Muscle of leg (tissue), 11 donors: ENCODE results near the gene ACTN3. TPM values are rescaled to one million over a fixed set of nuclear protein-coding genes. Genes with fewer than 3 reads are reported as not detected.
"Not testable (repeated sequence)": the region's sequence is repeated elsewhere in the genome, so short reads cannot be mapped to it uniquely, and the experiment has no call there.

Source experiments
- DNase-seq: peaks from one replicate; pipeline ENCODE4 v3.0.0; 2013
- H3K27ac ChIP-seq: one replicate; pipeline ENCODE4 v1.5.1; 2013; ENCODE audit warnings: mild to moderate bottlenecking, low read length, control low read depth
- H3K27me3 ChIP-seq: one replicate; pipeline ENCODE4 v1.6.1; 2013; ENCODE audit warnings: low read length; ENCODE audit not compliant: control insufficient read depth, insufficient read depth
- H3K36me3 ChIP-seq: one replicate; pipeline ENCODE4 v1.6.1; 2013; ENCODE audit warnings: low read length; ENCODE audit not compliant: control insufficient read depth, insufficient read depth
- H3K4me1 ChIP-seq: one replicate; pipeline ENCODE4 v1.6.1; 2013; ENCODE audit warnings: low read length; ENCODE audit not compliant: control insufficient read depth, insufficient read depth
- H3K4me3 ChIP-seq: one replicate; pipeline ENCODE4 v1.5.1; 2013; ENCODE audit warnings: low read length, control low read depth
- H3K9me3 ChIP-seq: replicated peaks from 2 replicates; pipeline ENCODE4 v1.6.1; 2013; ENCODE audit warnings: low read depth, low read length; ENCODE audit not compliant: control insufficient read depth
- WGBS: methylation state at CpG from one replicate; pipeline ENCODE4 v1.1.5; 2013; ENCODE audit warnings: missing lambda C conversion rate; ENCODE audit not compliant: insufficient coverage; 5-methylcytosine and 5-hydroxymethylcytosine counted together
- polyA plus RNA-seq, 8 donors: library from polyadenylated mRNA; unstranded; fragments of 120-200 nt; gene quantifications; one replicate each; pipeline versions ENCODE4 v1.2.1 to v1.2.3, GENCODE V29; 2013; ENCODE audit warnings: inconsistent platforms in 1 of 8, low replicate concordance in 1 of 8; ENCODE audit not compliant: insufficient read length in 8 of 8, insufficient read depth in 1 of 8
- total RNA-seq: library from RNA; stranded (reverse); fragments of 120-200 nt; gene quantifications from one replicate; pipeline ENCODE4 v1.2.4, GENCODE V29; 2013

ACTN3 gene
- total and polyA plus RNA-seq, 9 donors: 8.3 to 162 (median 41.7) TPM

GRCh38 chr11:66529069-66529468, 17.6 kb upstream of the ACTN3 start:
- DNase-seq: no peak
- Histone ChIP-seq H3K4me1 (no peaks in the 10 kb centered on the region), H3K4me3 (no peak overlapping the region), H3K9me3 (no peaks in the 10 kb centered on the region), H3K36me3 (peaks cover 57% of the 10 kb centered on the region), H3K27me3 (no peaks in the 10 kb centered on the region), H3K27ac (no peak overlapping the region)
- WGBS: 73% methylated on average over 10 of the region's 10 CpGs

GRCh38 chr11:66529655-66530054, 17.0 kb upstream of the ACTN3 start:
- no peaks in the 10 kb centered on the region for H3K9me3 ChIP-seq
- H3K4me3 ChIP-seq: no peak overlapping the region
- no peaks in the 10 kb centered on the region for H3K27me3 ChIP-seq
- DNase-seq: no peak
- no peaks in the 10 kb centered on the region for H3K4me1 ChIP-seq
- H3K36me3 ChIP-seq: peaks cover 54% of the 10 kb centered on the region
- 85% methylated on average over 11 of the region's 13 CpGs for WGBS
- no peak overlapping the region for H3K27ac ChIP-seq

- Histone ChIP-seq H3K27me3 (no peaks in the 10 kb centered on the region), H3K4me1 (no peaks in the 10 kb centered on the region), H3K4me3 (no peak overlapping the region), H3K27ac (no peak overlapping the region), H3K9me3 (no peaks in the 10 kb centered on the region), H3K36me3 (peaks cover 51% of the 10 kb centered on the region)
- DNase-seq: no peak
- no CpG with 5 or more reads among the region's 10 CpGs for WGBS
Measured at GRCh38 chr11:66530927-66531709, 15.6 kb upstream of the ACTN3 start.

- no peaks in the 10 kb centered on the region for H3K4me1 ChIP-seq
- no peaks in the 10 kb centered on the region for H3K9me3 ChIP-seq
- WGBS: 94% methylated on average over 9 of the region's 11 CpGs
- H3K27me3 ChIP-seq: no peaks in the 10 kb centered on the region
- H3K27ac ChIP-seq: no peak overlapping the region
- peaks cover 47% of the 10 kb centered on the region for H3K36me3 ChIP-seq
- no peak overlapping the region for H3K4me3 ChIP-seq
- DNase-seq: no peak
Measured at GRCh38 chr11:66531841-66532240, 14.9 kb upstream of the ACTN3 start.

- WGBS: no CpG with 5 or more reads among the region's 6 CpGs
- Histone ChIP-seq H3K4me1 (no peaks in the 10 kb centered on the region), H3K4me3 (no peak overlapping the region), H3K9me3 (no peaks in the 10 kb centered on the region), H3K27me3 (no peaks in the 10 kb centered on the region), H3K27ac (no peak overlapping the region), H3K36me3 (peaks cover 42% of the 10 kb centered on the region)
- DNase-seq: no peak
Measured at GRCh38 chr11:66532784-66533183, 13.9 kb upstream of the ACTN3 start.

- no peak for DNase-seq
- peaks cover 12% of the 10 kb centered on the region for H3K4me1 ChIP-seq
- H3K36me3 ChIP-seq: peaks cover 29% of the 10 kb centered on the region
- H3K27ac ChIP-seq: no peak overlapping the region
- 32% methylated on average over 11 of the region's 16 CpGs for WGBS
- no peaks in the 10 kb centered on the region for H3K9me3 ChIP-seq
- H3K4me3 ChIP-seq: no peak overlapping the region
- H3K27me3 ChIP-seq: no peaks in the 10 kb centered on the region
Measured at GRCh38 chr11:66539170-66539869, 7.4 kb upstream of the ACTN3 start.

GRCh38 chr11:66539870-66540213, 6.9 kb upstream of the ACTN3 start:
- no peaks in the 10 kb centered on the region for H3K9me3 ChIP-seq
- 89% methylated on average over 9 of the region's 10 CpGs for WGBS
- no peak overlapping the region for H3K27ac ChIP-seq
- no peaks in the 10 kb centered on the region for H3K27me3 ChIP-seq
- peaks cover 29% of the 10 kb centered on the region for H3K36me3 ChIP-seq
- H3K4me3 ChIP-seq: no peak overlapping the region
- H3K4me1 ChIP-seq: peaks cover 14% of the 10 kb centered on the region
- no peak for DNase-seq

- not testable (repeated sequence) for H3K27ac ChIP-seq, DNase-seq, H3K9me3 ChIP-seq, H3K27me3 ChIP-seq, H3K4me3 ChIP-seq
- Histone ChIP-seq H3K36me3 (peaks cover 29% of the 10 kb centered on the region), H3K4me1 (peaks cover 21% of the 10 kb centered on the region)
- WGBS: 93% methylated on average over 6 of the region's 8 CpGs
Measured at GRCh38 chr11:66540598-66540997, 6.1 kb upstream of the ACTN3 start.

GRCh38 chr11:66541892-66542291, 4.8 kb upstream of the ACTN3 start:
- peaks cover 29% of the 10 kb centered on the region for H3K4me1 ChIP-seq
- H3K36me3 ChIP-seq: peaks cover 26% of the 10 kb centered on the region
- no peak for DNase-seq

GRCh38 chr11:66542362-66542761, 4.3 kb upstream of the ACTN3 start:
- 82% methylated on average over 10 of the region's 10 CpGs for WGBS
- H3K4me1 ChIP-seq: peaks cover 33% of the 10 kb centered on the region
- H3K27me3 ChIP-seq: peaks cover 2% of the 10 kb centered on the region
- H3K9me3 ChIP-seq: no peaks in the 10 kb centered on the region
- DNase-seq: no peak
- H3K4me3 ChIP-seq: no peak overlapping the region
- H3K27ac ChIP-seq: no peak overlapping the region
- H3K36me3 ChIP-seq: peaks cover 26% of the 10 kb centered on the region

More at GRCh38 chr11:66541892-66542291, 4.8 kb upstream of the ACTN3 start:
- Histone ChIP-seq H3K27me3 (peaks cover 2% of the 10 kb centered on the region), H3K9me3 (no peaks in the 10 kb centered on the region), H3K27ac (no peak overlapping the region), H3K4me3 (no peak overlapping the region)
- WGBS: 90% methylated on average over 4 of the region's 4 CpGs
